Measurements from ENCODE around the gene DAP.

DAP gene

GRCh38 chr5:10706326-10706725, 54.7 kb downstream of the DAP start:
- Histone ChIP-seq H3K27ac (peak overlapping the region; percentile 67), H3K4me3 (ENCODE audit: low read depth in 1 of 2, low read length in 1 of 2) (no peak overlapping the region), H3K36me3 (peaks cover 15% of the 10 kb centered on the region), H3K4me1 (ENCODE audit: control insufficient read depth in 1 of 2, insufficient read depth in 1 of 2, low read depth in 1 of 2, low read length in 1 of 2) (peaks cover 22 to 25% of the 10 kb centered on the region in 2 experiments), H3K27me3 (no peaks in the 10 kb centered on the region), H3K9me3 (no peaks in the 10 kb centered on the region)
- TF ChIP-seq, protein P1, sequence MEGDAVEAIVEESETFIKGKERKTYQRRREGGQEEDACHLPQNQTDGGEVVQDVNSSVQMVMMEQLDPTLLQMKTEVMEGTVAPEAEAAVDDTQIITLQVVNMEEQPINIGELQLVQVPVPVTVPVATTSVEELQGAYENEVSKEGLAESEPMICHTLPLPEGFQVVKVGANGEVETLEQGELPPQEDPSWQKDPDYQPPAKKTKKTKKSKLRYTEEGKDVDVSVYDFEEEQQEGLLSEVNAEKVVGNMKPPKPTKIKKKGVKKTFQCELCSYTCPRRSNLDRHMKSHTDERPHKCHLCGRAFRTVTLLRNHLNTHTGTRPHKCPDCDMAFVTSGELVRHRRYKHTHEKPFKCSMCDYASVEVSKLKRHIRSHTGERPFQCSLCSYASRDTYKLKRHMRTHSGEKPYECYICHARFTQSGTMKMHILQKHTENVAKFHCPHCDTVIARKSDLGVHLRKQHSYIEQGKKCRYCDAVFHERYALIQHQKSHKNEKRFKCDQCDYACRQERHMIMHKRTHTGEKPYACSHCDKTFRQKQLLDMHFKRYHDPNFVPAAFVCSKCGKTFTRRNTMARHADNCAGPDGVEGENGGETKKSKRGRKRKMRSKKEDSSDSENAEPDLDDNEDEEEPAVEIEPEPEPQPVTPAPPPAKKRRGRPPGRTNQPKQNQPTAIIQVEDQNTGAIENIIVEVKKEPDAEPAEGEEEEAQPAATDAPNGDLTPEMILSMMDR (IDR thresholded peaks at IDR 0.05), result no peak

DNA sequence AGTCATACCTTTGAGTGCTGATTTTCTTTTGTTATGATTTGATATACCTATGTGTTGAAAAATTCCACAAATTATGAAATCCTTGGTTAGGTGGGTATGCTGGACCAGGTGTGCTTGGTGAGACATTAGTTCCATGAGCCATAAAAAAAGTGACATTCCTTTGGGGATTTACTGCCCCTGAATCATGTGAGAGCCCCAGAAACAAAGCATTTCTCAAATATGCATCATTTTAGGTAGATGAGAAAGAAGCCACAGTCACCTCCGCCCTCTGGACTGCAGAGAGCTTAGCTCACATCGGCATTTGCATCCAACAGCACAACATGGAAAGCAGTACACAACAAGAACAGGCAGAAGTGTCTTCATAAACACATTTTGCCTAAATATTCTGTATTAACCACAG, 55.3 kb downstream of the DAP start:
- H3K27ac ChIP-seq, result peak overlapping the region; percentile 67
- H3K36me3 ChIP-seq, result peaks cover 12% of the 10 kb centered on the region

GRCh38 chr5:10704949-10705621, 55.9 kb downstream of the DAP start:
- Histone ChIP-seq H3K9me3 (no peaks in the 10 kb centered on the region), H3K36me3 (peaks cover 6% of the 10 kb centered on the region), H3K27me3 (no peaks in the 10 kb centered on the region), H3K4me3 (ENCODE audit: low read depth in 1 of 2, low read length in 1 of 2) (no peak overlapping the region), H3K4me1 (ENCODE audit: control insufficient read depth in 1 of 2, insufficient read depth in 1 of 2, low read depth in 1 of 2, low read length in 1 of 2) (peaks cover 22 to 25% of the 10 kb centered on the region in 2 experiments), H3K27ac (peak overlapping the region; percentile 67)
- TF ChIP-seq, protein P1 (IDR thresholded peaks at IDR 0.05), result no peak

More for the DNA sequence above, 55.3 kb downstream of the DAP start:
- TF ChIP-seq, protein P1 (IDR thresholded peaks at IDR 0.05), result no peak
- no peak overlapping the region for H3K4me3 ChIP-seq (ENCODE audit: low read depth in 1 of 2, low read length in 1 of 2)
- peaks cover 22 to 25% of the 10 kb centered on the region in 2 experiments for H3K4me1 ChIP-seq (ENCODE audit: control insufficient read depth in 1 of 2, insufficient read depth in 1 of 2, low read depth in 1 of 2, low read length in 1 of 2)
- H3K27me3 ChIP-seq, result no peaks in the 10 kb centered on the region
- no peaks in the 10 kb centered on the region for H3K9me3 ChIP-seq

GRCh38 chr5:10703676-10704075, 57.4 kb downstream of the DAP start:
- Histone ChIP-seq H3K27me3 (no peaks in the 10 kb centered on the region), H3K9me3 (no peaks in the 10 kb centered on the region), H3K4me1 (ENCODE audit: control insufficient read depth in 1 of 2, insufficient read depth in 1 of 2, low read depth in 1 of 2, low read length in 1 of 2) (peaks cover 22 to 25% of the 10 kb centered on the region in 2 experiments), H3K27ac (no peak overlapping the region), H3K36me3 (peaks cover 6% of the 10 kb centered on the region), H3K4me3 (ENCODE audit: low read depth in 1 of 2, low read length in 1 of 2) (no peak overlapping the region)
- TF ChIP-seq, protein P1 (IDR thresholded peaks at IDR 0.05), result no peak

DNA sequence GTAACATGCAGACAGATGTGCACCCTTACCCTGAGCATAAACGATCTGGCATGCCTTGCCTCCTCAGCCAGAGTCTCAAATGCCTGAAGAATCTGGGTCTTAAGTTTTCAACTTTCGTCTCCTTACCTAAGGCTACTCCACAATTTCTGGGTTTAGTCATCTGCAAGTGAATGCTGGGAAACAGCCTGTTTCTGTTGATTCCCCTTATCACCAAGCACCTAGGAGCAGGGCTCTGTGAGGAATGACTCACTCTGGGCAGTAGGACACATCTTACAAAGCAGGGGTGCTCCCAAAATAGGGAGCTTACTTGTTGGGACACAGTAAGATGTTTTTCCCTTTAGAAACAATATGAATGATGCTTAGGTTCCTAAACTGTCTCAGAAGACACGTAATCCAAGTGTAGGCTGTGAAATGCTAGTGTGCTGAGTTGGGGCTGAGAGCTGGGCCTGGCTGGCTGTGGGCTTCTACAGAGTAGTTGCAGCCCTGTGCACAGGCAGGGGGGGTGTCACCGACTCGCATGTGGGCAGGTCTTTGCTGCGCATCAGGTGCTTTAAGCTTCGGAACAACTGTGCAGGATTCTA, 58.0 kb downstream of the DAP start:
- Histone ChIP-seq H3K36me3 (peaks cover 6% of the 10 kb centered on the region), H3K27ac (no peak overlapping the region), H3K4me3 (ENCODE audit: low read depth in 1 of 2, low read length in 1 of 2) (no peak overlapping the region), H3K9me3 (no peaks in the 10 kb centered on the region), H3K27me3 (no peaks in the 10 kb centered on the region), H3K4me1 (ENCODE audit: control insufficient read depth in 1 of 2, insufficient read depth in 1 of 2, low read depth in 1 of 2, low read length in 1 of 2) (peaks cover 22 to 25% of the 10 kb centered on the region in 2 experiments)
- TF ChIP-seq, protein P1 (IDR thresholded peaks at IDR 0.05), result no peak
